ENCODE results near the gene TIAM2.
"Not testable (repeated sequence)": the region's sequence is repeated elsewhere in the genome, so short reads cannot be mapped to it uniquely, and the experiment has no call there.

TIAM2 gene

DNA sequence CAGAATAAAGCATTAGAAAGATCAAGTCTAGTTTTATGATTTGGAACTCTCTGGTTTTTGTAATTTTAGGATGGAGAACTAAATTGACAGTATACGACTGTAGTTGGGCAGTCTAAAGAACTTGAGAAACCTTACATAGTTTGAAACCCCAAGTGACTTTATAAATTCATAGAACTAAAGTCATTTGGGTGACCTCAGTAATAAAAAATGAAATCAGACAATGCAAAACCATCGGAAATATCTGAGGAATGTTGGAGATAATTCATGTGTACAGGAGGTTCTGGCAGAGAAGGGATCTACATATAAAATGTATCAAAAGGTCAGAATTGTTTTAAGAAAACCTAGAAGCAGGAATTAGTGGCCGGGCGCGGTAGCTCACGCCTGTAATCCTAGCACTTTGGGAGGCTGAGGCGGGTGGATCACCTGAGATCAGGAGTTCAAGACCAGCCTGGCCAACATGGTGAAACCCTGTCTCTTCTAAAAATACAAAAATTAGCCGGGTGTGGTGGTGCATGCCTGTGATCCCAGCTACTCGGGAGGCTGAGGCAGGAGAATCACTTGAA, 108.0 kb downstream of the TIAM2 start:
- DNase-seq (ENCODE audit: low spot score): not testable (repeated sequence)

DNA sequence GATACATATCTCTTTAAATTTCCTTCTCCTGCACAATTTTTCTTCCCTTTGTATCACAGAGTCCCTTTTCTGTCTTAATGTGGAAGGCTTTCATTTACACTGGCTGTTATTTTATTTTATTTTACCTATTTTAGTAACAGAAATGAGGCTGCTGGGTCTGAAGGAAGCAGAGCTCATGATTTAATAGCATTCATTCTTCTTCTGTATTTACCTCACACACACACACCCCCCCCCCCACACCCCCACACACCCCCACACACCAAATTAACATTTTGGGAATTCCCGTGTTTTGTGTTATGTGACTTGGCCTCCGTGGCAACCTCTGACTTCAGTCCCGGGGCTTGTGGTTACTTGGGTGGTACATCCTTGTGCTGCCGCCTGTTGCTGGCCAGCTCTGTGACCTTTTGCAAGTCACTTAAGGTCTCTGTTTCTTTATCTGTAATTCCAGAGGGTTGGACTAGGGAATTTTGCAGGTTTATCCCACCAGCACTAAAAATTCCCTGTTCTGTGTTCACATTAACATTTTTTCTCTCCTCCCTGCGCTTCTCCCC, 108.8 kb downstream of the TIAM2 start:
- no peak for DNase-seq (ENCODE audit: low spot score)

DNA sequence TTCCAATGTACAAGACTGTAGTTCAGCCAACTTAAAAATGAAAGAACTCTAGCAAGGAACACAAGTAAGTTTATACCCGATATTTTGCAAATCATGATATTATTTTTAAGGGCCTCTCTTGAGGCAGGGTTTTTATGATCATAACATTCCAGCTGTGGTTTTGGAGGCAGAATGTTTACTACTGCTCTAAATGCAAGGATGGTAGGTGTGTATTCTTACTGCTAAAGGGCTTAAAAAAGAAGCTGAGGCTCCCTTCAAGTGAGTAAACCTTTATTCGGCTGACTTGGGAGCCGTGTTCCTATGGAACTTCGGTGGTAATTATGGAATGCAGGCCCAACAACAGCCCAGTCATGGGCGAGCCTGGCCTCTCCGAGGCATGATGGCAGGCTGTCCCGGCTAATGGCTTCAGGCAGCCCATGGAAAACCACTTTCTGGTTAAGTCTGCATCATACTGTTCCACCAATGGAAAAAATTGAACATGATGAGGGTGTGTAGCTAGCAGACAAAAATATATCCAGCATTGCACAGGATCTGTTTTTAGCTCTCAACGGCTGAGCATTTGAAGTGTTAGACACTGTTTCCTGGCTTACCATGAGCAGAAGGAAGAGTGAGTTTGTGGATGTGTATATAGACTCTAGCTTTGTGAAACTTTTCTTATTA, 111.5 kb downstream of the TIAM2 start:
- DNase-seq (ENCODE audit: low spot score): no peak

DNA sequence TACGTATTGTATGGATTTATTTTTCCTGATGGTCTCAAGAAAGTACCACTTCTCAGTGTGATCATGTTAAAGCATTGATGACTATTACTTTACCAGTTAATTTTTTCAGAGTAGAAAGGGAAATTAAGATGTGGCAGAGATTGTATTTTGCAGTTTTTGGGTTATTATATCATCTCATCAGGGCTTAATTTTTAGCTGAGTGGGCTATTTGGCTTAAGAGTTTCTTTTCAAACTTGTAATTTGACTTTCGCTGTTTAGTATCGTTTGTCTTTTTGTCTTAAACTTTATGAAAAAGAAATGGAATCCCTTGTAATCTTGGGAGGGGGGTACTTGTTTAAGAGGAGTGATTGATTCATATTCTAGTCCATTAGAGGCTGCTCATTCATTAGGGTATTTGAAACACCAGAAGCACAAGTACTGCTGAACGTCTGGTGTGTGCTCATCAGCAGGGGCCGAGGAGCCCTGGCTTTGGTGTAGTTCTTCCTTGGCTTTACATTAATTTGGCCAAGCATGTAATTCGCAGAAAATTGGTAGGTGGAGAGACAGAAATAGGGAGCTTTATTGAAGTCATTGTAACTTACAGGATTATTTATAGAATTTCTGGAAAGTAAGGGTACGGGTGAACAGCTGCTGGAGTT, 112.4 kb downstream of the TIAM2 start:
- no peak for DNase-seq (ENCODE audit: low spot score)

DNA sequence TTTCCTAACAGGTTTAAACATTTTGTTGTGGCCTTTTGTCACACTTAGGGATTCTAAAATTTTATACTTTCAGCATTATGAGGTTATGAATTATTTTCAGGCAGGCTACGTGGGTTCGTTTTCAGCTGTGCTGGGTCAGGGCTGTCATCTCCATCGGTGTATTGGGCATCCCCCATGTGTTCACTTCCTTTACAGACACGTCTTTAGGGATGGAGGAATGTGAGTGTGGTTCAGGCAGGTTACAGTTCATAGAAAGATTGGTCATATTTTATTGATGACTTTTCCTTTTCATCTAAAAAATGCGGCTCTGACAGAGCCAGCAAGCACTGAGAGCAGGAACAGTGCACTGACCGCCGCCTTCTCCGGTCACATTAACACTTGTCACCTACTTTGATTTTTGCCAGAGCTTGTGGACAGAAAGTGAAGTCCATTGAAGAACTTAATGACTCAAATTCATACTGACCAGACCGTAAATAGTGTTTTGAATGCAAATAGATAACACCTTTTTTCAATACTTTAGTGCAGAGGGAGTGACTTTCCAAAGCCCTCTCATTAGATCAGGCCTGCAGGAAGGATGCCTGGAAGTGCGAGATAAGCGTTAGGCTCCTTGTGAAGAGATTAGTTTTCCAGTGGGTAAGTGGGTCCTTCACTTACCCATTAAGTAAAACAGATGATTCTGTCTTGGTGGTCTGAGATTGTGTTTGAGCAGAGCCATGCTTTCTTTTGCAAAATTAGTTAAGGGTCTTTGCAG, 113.1 kb downstream of the TIAM2 start:
- no peak for DNase-seq (ENCODE audit: low spot score)

DNA sequence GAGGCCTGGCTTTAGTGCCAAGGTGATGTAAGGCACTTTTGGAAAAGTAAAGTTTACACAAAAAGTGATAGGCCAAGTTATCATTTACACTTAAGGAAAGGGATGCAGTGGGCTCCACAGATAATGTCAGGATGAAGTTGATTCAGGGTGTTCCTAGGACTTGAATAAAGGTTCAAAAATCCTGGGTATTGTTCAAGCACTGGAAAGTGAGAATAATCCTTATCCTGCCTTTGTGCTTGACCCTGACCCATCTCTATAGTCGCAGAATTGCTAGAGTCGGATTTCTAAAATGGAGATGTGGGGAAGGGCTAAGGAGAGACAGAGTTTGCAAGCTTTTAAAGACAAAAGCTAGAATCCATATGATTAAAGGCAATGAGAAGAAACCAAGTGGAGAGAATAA, 115.6 kb downstream of the TIAM2 start:
- DNase-seq (ENCODE audit: low spot score): no peak

DNA sequence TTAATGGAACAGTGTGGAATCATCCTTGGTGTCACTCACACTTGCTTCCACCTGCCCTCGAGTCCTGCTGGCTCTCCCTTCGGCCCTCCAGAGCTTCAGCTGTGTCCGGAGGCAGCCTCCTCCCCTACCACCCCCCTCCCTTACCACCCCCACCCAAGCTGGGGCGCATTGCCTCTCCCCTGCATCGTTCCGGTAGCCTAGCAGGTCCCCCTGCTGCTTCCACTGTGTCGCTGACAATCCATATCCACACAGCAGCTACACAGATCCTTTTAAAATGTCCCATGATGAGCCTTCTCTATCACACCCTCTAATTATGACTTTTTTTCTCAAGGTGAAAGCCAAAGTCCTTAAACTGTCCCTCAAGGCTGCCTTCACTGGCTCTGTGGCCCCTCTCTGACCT, 117.6 kb downstream of the TIAM2 start:
- DNase-seq (ENCODE audit: low spot score): no peak

DNA sequence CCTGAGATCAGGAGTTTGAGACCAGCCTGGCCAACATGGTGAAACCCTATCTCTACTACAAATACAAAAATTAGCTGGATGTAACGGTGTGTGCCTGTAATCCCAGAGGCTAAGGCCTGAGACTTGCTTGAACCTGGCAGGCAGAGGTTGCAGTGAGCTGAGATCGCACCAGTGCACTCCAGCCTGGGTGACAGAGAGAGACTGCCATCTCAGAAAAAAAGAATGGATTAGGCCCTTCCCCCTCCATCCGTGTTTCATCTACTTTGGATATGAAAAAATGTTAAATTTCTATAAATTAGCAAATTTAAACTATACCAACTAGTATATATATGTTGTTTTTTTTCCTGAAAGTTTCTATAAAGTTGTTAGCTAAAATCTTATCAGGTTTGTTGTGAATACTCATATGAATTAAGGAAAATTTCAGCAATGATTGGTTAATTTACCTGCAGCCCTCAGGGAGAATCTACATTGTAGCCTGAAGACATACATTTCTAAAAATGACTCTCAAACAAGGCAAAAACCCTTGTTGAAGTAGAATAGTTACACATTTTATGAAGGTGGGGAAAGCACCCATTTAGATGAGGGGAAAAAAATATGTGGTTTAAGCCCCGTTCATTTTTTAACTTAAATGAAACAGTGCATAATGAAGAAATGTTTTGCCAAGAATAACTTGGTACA, 120.9 kb downstream of the TIAM2 start:
- no peak for DNase-seq (ENCODE audit: low spot score)

DNA sequence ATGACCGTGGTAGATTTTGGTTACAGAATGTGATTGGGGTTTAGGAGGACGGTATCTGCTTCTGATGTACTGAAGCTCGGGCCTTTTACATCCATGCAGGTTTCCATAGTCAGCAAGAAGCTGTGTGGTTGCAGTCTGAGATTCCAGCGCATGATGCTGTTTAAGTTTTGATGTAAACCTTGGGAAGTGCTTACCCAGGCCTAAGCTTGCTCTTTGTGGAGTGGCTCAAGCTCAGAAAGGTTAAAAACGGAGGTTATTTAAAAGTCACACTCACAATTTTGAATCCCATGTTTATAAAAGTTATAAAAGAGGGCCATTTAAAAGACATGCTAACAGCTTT, 121.4 kb downstream of the TIAM2 start:
- DNase-seq (ENCODE audit: low spot score): no peak

DNA sequence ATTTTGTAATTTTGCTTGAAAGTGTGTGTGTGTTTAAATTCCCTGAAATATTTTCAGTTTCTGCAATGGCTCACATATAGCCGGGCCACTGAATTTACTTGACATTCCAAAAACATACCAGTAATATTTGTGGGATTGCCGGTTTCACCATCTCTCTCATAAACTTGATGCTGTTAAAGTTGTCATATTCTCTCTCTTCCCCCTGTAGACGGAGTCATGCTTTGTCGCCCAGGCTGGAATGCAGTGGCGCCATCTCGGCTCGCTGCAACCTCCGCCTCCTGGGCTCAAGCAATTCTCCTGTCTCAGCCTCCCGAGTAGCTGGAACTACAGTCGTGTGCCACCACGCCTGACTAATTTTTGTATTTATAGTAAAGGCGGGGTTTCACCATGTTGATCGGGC, 122.1 kb downstream of the TIAM2 start:
- no peak for DNase-seq (ENCODE audit: low spot score)

DNA sequence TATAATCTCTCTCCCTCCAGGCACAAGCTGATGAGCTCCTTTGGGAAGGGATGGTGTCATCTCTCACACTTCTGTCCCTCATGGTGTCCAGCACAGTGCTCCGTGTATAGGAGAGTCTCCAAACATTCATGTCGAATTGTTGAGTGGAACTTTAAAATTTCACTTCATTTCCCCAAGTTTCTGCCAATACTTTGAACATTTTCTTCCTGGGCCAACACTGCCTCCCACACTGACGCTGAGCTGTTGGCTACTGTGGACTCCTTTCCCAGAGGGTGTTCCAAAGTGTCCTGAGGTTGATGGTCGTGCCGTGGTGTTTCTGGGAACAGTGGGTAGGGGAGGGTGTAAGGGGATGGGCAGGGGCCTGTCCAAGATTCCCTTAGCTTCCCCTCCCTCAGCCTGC, 122.7 kb downstream of the TIAM2 start:
- DNase-seq (ENCODE audit: low spot score): no peak

DNA sequence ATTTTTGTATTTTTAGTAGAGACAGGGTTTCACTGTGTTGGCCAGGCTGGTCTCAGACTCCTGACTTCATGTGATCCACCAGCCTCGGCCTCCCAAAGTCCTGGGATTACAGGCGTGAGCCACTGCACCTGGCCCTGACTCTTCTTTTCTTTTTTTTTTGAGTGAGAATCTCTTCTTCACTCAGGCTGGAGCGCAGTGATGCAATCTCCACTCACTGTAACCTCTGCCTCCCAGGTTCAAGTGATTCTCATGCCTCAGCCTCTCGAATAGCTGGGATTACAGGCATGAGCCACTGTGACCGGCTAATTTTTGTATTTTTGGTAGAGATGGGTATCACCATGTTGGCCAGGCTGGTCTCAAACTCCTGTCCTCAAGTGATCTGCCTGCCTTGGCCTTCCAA, 124.1 kb downstream of the TIAM2 start:
- not testable (repeated sequence) for DNase-seq (ENCODE audit: low spot score)

DNA sequence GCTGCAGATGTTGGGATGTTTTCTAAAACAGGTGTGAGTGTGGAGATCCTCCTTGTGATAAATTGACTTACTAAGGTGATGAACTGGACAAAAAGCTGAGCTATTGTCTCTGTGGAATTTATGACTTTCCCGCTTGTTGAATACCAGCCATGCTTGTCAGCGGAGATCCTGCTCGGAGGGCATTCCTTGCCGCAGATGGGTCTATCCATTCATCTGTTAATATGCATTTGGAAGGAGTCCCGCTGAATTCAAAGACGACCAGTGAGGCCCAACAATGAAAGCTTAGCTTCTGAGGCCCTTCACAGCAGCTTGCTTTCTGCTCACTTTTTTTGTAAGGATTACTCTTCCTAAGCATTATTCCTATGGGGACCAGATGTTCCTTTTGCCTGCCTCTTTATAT, 124.9 kb downstream of the TIAM2 start:
- DNase-seq (ENCODE audit: low spot score): peak; percentile 72

DNA sequence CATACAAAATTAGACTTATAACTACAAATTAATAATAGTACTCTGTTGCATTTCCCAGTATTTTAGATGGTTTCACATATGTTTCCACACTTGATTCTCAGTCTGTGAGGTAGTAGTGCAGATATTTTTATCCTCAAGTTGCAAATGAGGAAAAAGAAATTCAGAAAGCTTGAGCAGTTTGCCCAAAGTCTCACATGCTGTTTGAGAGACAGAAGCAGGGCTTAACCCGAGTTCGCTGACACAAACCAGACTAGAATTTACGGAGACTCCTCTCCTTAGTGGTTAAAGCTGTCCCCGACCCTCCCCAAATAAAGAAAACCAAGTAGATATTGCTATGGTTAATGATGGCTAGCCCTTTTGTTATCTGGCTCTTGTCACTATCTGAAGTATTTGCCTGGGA, 126.2 kb downstream of the TIAM2 start:
- DNase-seq (ENCODE audit: low spot score): no peak

DNA sequence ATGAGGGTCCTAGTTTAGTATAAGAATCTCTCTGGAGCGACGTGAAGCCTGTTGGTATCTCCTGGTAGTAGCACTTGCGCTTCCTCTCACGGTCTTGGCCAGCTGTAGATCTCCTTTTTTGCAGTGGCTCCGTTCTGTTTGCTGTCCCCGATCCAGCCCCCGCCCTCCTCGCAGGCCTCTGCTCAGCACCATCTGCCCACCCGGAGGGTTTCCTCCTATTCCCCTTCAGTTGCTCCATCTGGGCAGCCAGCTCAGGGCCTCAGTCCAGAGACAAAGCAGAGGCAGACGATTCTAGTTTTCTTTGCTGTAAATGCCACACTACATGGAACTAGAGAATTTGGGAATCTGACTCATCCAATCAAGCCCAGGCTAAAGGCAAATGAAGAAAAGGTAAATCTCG, 126.6 kb downstream of the TIAM2 start:
- peak; percentile 73 for DNase-seq (ENCODE audit: low spot score)

DNA sequence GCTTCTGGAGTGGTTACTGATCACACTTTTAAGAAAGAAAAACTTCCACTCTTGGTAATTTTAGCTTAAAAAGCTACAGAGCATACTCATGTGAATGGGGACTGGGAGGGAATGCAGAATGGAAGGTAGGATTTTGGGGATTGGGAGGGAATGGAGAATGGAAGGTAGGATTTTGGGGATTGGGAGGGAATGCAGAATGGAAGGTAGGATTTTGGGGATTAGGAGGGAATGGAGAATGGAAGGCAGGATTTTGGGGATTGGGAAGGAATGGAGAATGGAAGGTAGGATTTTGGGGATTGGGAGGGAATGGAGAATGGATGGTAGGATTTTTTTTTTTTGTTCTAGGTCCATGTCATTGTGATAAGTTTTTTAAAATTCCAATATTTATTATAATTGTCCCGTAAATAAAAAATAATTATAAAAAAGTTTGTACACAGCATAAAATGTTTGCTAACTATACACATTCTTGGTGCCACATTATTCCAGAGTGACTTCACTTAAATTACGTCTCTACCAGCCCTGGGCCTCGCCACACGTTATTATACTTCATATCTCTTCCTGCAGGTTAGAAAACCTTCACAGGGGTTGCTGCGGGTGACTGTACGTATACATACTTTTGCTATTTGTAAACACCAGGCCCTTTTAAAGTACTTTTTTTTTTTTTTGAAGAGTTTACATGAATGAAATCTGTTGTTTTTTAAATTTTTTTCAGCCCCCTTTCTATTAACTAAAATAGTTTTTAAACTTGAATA, 127.3 kb downstream of the TIAM2 start:
- no peak for DNase-seq (ENCODE audit: low spot score)

DNA sequence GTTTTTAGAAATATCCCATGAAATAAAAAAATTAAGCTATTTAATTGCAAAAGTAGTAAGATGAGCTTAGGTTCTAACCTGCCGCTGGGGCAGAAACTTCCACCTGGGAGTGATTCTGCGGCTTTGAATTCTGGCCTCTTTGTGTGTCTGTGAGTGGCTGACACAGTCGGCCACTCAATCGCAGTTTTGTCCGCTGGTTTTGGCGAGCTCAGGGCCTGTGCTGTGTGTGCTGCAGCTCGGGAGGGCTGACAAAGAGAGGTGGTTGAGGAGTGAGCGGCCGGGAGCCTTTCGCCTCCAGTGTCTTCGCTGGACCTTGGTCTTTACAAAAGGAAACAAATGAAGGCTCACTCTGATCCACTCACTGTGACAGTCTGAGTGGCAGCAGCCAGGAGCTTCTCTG, 128.4 kb downstream of the TIAM2 start:
- no peak for DNase-seq (ENCODE audit: low spot score)

DNA sequence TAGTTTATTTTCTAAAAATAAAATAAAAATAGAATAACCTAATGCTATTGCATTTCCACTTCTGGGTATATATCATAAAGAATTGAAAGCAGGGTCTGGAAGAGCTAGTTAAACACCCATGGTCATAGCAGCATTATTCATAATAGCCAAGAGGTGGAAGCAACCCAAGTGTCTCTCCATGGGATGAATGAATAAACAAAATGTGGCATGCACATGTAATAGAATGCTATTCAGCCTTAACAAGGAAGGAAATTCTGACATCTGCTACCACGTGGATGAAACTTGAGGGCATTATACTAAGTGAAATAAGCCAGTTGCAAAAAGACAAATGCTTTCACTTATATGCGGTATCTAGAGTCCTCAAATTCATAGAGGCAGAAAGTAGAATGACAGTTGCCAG, 130.8 kb downstream of the TIAM2 start:
- DNase-seq (ENCODE audit: low spot score): no peak

DNA sequence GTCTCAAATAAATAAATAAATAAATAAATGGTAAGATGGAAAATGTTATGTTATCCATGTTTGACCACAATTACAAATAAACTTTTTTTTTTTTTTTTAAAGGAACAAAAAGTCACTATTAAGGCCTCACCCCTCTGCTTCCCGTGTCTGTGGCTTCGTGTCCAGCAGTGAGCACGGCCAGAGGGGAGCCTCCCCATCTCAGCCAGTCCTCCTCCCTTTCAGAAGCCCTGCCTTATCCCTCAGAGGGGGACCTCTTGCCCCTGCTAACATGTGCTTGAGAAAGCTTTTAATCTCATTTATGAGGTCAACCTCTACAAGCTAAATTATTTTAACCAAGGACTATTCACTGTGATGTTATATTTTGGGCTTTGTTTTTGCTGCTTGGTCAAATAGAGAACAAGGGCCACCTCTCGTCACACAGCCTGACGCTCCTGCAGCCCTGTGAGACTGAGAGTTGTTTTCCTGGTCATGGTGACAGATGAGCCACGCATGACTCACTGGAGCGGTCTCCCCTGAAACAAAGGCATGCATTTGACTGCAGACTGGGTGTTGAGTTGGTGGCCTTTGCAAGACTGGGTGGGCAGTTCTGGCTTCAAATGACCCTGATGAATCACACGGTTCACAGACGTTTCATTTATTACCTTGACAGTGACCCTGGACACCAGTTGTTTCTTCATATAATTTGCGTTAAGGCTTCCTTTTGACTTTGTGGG, 131.8 kb downstream of the TIAM2 start:
- DNase-seq (ENCODE audit: low spot score): no peak

DNA sequence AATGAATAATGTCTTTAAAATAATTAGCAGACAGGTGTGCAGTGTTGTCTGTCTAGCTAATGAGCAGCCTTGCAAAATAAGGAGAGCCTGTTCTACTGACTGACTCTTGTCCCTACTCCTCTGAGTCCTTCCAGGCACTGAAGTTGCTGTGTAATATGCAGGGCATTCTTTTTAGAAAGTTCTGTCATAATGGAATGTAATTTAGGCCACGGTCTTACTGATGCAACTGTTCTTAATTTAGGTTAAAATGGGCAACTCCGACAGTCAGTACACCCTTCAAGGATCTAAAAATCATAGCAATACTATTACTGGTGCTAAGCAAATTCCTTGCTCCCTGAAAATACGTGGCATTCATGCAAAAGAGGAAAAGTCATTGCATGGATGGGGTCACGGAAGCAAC, 133.9 kb downstream of the TIAM2 start:
- DNase-seq (ENCODE audit: low spot score): no peak

DNA sequence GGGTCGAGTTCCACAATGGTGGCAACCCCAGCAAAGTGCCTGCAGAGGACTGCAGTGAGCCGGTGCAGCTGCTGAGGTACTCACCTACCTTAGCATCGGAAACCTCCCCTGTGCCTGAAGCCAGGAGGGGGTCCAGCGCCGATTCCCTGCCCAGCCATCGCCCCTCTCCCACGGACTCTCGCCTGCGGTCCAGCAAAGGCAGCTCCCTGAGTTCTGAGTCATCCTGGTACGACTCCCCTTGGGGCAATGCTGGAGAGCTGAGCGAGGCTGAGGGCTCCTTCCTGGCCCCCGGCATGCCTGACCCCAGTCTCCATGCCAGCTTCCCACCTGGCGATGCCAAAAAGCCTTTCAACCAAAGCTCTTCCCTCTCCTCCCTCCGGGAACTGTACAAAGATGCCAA, 134.6 kb downstream of the TIAM2 start:
- DNase-seq (ENCODE audit: low spot score): no peak

All from ecto neural progenitor cell (in vitro differentiated cells).